MCF 10A (cell line): ENCODE results near the gene CAMTA1. TPM values are rescaled to one million over a fixed set of nuclear protein-coding genes. Genes with fewer than 3 reads are reported as not detected.

Experiments
- BruUV-seq: library from RNA; stranded (reverse); fragments of 400-500 nt; replicated peaks from 2 replicates; lab custom pipeline; 2021; lab: Mats Ljungman, UMichigan
- CTCF ChIA-PET: fragments of 300-600 bp; sonication (Branson Sonifier 250); formaldehyde crosslinking; extraction: SDS; loops from one replicate; lab custom pipeline; 2021; ENCODE audit warnings: antibody characterized with exemption, inconsistent platforms; lab: Yijun Ruan, JAX
- POLR2A ChIA-PET: fragments of 300-600, 350-650 bp; sonication (Branson Sonifier 250); formaldehyde crosslinking; extraction: SDS; loops from one replicate; lab custom pipeline; 2020; ENCODE audit warnings: antibody characterized with exemption, inconsistent platforms; lab: Yijun Ruan, JAX
- DNase-seq: peaks from one replicate; pipeline ENCODE4 v3.0.0-alpha.2; 2018; ENCODE audit not compliant: unreplicated experiment
- H3K27ac Mint-ChIP-seq: one replicate; pipeline ENCODE4 v1.8.0; 2022; ENCODE audit warnings: mild to moderate bottlenecking, low read depth, mixed read lengths; ENCODE audit not compliant: unreplicated experiment
- H3K27me3 Mint-ChIP-seq: one replicate; pipeline ENCODE4 v1.8.0; 2022; ENCODE audit warnings: mixed read lengths; ENCODE audit not compliant: insufficient read depth, unreplicated experiment
- H3K36me3 Mint-ChIP-seq: one replicate; pipeline ENCODE4 v1.8.0; 2022; ENCODE audit warnings: mild to moderate bottlenecking, moderate library complexity, mixed read lengths; ENCODE audit not compliant: insufficient read depth, unreplicated experiment
- H3K4me1 Mint-ChIP-seq: one replicate; pipeline ENCODE4 v1.8.0; 2022; ENCODE audit warnings: mixed read lengths; ENCODE audit not compliant: insufficient read depth, unreplicated experiment
- H3K4me3 Mint-ChIP-seq: one replicate; pipeline ENCODE4 v1.8.0; 2022; ENCODE audit warnings: mild to moderate bottlenecking, moderate library complexity, mixed read lengths; ENCODE audit not compliant: unreplicated experiment
- H3K9me3 Mint-ChIP-seq: one replicate; pipeline ENCODE4 v1.8.0; 2022; ENCODE audit warnings: mixed read lengths; ENCODE audit not compliant: unreplicated experiment
- CTCF ChIP-seq: fragments of 200-600 bp; IDR thresholded peaks from one replicate; pipeline ENCODE4 v1.8.0; 2022; ENCODE audit warnings: antibody characterized with exemption, mild to moderate bottlenecking; ENCODE audit not compliant: unreplicated experiment
- intact Hi-C: fragments of 100-400 bp; cut with micrococcal nuclease; formaldehyde crosslinking; loops from 2 replicates; pipeline ENCODE4 v1.14.1; 2022
- total RNA-seq: library from RNA; stranded (reverse); gene quantifications from 2 replicates; pipeline ENCODE4 v1.2.3, GENCODE V29; 2022

The CAMTA1 gene
- total RNA-seq, 1 experiment from 2014 or later: 74.1 TPM

GRCh38 chr1:7666249-7666648 lies 881.0 kb downstream of the CAMTA1 start:
- H3K4me1 Mint-ChIP-seq: no peaks in the 10 kb centered on the region
- no peaks in the 10 kb centered on the region for H3K9me3 Mint-ChIP-seq
- no peak overlapping the region for H3K27ac Mint-ChIP-seq
- CTCF ChIA-PET: interaction anchor here (0.7 to 21.2 kb wide), 12 partner anchors 12 to 338 kb away, joined by 3 to 646 read pairs (median 7); no protein-coding TSS in a partner anchor
- no peak for TF ChIP-seq CTCF
- no peaks in the 10 kb centered on the region for H3K36me3 Mint-ChIP-seq
- H3K27me3 Mint-ChIP-seq: no peaks in the 10 kb centered on the region
- POLR2A ChIA-PET: interaction anchor here (2.5 kb wide), 1 partner anchor 86 kb away, joined by 18 read pairs; no protein-coding TSS in a partner anchor
- intact Hi-C loops: no loop called here
- BruUV-seq: no TSS peak
- DNase-seq: no peak
- no peak overlapping the region for H3K4me3 Mint-ChIP-seq

GRCh38 chr1:7667159-7667558 lies 881.9 kb downstream of the CAMTA1 start:
- Mint-ChIP-seq H3K4me1 (no peaks in the 10 kb centered on the region), H3K4me3 (no peak overlapping the region), H3K27me3 (no peaks in the 10 kb centered on the region), H3K27ac (no peak overlapping the region), H3K9me3 (no peaks in the 10 kb centered on the region), H3K36me3 (no peaks in the 10 kb centered on the region)
- no peak for DNase-seq
- ChIA-PET POLR2A (interaction anchor here (0.5 to 2.5 kb wide), 2 partner anchors 85 to 1566 kb away, joined by 3 to 18 read pairs; no protein-coding TSS in a partner anchor), CTCF (interaction anchor here (0.6 to 21.2 kb wide), 33 partner anchors 8 to 696 kb away, joined by 3 to 646 read pairs (median 6); no protein-coding TSS in a partner anchor)
- no TSS peak for BruUV-seq
- intact Hi-C loops: loop anchor here (1.0 kb wide), 2 partner anchors 85 to 235 kb away; no protein-coding TSS in a partner anchor
- no peak for TF ChIP-seq CTCF

GRCh38 chr1:7667625-7668218 lies 882.5 kb downstream of the CAMTA1 start:
- H3K27ac Mint-ChIP-seq: peak overlapping the region; percentile 32
- no peaks in the 10 kb centered on the region for H3K27me3 Mint-ChIP-seq
- intact Hi-C loops: loop anchor here (1.0 kb wide), 2 partner anchors 85 to 235 kb away; no protein-coding TSS in a partner anchor
- ChIA-PET CTCF (interaction anchor here (0.6 to 21.2 kb wide), 41 partner anchors 9 to 1016 kb away, joined by 3 to 646 read pairs (median 5); no protein-coding TSS in a partner anchor), POLR2A (interaction anchor here (0.6 to 2.5 kb wide), 3 partner anchors 77 to 294 kb away, joined by 3 to 18 read pairs (median 3); partner anchors contain the start of gene PARK7)
- no TSS peak for BruUV-seq
- H3K36me3 Mint-ChIP-seq: no peaks in the 10 kb centered on the region
- no peak overlapping the region for H3K4me3 Mint-ChIP-seq
- DNase-seq: peak; percentile 82
- peak; percentile 99 for TF ChIP-seq CTCF
- no peaks in the 10 kb centered on the region for H3K9me3 Mint-ChIP-seq
- no peaks in the 10 kb centered on the region for H3K4me1 Mint-ChIP-seq
